DOHH2 (cell line): ENCODE data around the gene CEACAM6.

Source experiments
- H3F3A ChIP-seq: fragments of 200-600 bp; sonication (generic), shearing (Covaris generic); 2 replicates; pipeline ENCODE4 v1.6.0; 2016; ENCODE audit warnings: antibody characterized with exemption, mild to moderate bottlenecking; ENCODE audit not compliant: control insufficient read depth, insufficient read depth
- H3K27ac ChIP-seq: fragments of 200-600 bp; sonication (generic); 2 replicates; pipeline ENCODE4 v1.5.1; 2014; ENCODE audit warnings: low read depth, mild to moderate bottlenecking, low read length, moderate library complexity
- H3K27me3 ChIP-seq: fragments of 200-600 bp; sonication (generic); 2 replicates; pipeline ENCODE4 v1.6.1; 2014; ENCODE audit warnings: mild to moderate bottlenecking, low read length, mixed read lengths; ENCODE audit not compliant: control insufficient read depth
- H3K36me3 ChIP-seq: fragments of 200-600 bp; sonication (generic); 2 replicates; pipeline ENCODE4 v1.6.1; 2014; ENCODE audit warnings: mild to moderate bottlenecking, low read length, moderate library complexity, mixed read lengths; ENCODE audit not compliant: control insufficient read depth
- H3K4me1 ChIP-seq: fragments of 200-600 bp; sonication (generic); 2 replicates; pipeline ENCODE4 v1.6.1; 2014; ENCODE audit warnings: mild to moderate bottlenecking, low read length, mixed read lengths; ENCODE audit not compliant: control insufficient read depth
- H3K4me2 ChIP-seq: fragments of 200-600 bp; sonication (generic); 2 replicates; pipeline ENCODE4 v1.6.0; 2014; ENCODE audit warnings: mild to moderate bottlenecking, low read length, moderate library complexity
- H3K4me3 ChIP-seq: fragments of 200-600 bp; sonication (generic); 2 replicates; pipeline ENCODE4 v1.5.1; 2014; ENCODE audit warnings: mild to moderate bottlenecking, low read length, mixed read lengths
- H3K79me2 ChIP-seq: fragments of 200-600 bp; sonication (generic); 2 replicates; pipeline ENCODE4 v1.6.1; 2014; ENCODE audit warnings: mild to moderate bottlenecking, low read length, mixed read lengths; ENCODE audit not compliant: control insufficient read depth
- H3K9me2 ChIP-seq: fragments of 200-600 bp; sonication (generic); replicated peaks from 2 replicates; pipeline ENCODE4 v1.6.1; 2014; ENCODE audit warnings: mild to moderate bottlenecking, low read length, mixed read lengths; ENCODE audit not compliant: control insufficient read depth
- H3K9me3 ChIP-seq: fragments of 200-600 bp; sonication (generic); 2 replicates; pipeline ENCODE4 v1.6.1; 2014; ENCODE audit warnings: antibody characterized with exemption, low read length, mixed read lengths; ENCODE audit not compliant: control insufficient read depth, insufficient read depth
- H4K20me1 ChIP-seq: fragments of 200-600 bp; sonication (generic); 2 replicates; pipeline ENCODE4 v1.6.0; 2014; ENCODE audit warnings: low read depth, mild to moderate bottlenecking, antibody characterized with exemption, low read length, moderate library complexity; ENCODE audit not compliant: control insufficient read depth, insufficient read depth
- EZH2phosphoT487 ChIP-seq: fragments of 200-600 bp; sonication (generic); IDR thresholded peaks from 2 replicates; pipeline ENCODE4 v1.6.1; 2017; ENCODE audit warnings: borderline replicate concordance, mild to moderate bottlenecking, antibody characterized with exemption, low read length, moderate library complexity, mixed read lengths
- TF ChIP-seq, protein P1 (sequence below): fragments of 200-600 bp; sonication (generic); IDR thresholded peaks from one replicate; pipeline ENCODE4 v1.5.1; 2014; ENCODE audit warnings: antibody characterized with exemption, mild to moderate bottlenecking, low read depth, low read length; ENCODE audit not compliant: poor library complexity, severe bottlenecking

The CEACAM6 gene

DNA sequence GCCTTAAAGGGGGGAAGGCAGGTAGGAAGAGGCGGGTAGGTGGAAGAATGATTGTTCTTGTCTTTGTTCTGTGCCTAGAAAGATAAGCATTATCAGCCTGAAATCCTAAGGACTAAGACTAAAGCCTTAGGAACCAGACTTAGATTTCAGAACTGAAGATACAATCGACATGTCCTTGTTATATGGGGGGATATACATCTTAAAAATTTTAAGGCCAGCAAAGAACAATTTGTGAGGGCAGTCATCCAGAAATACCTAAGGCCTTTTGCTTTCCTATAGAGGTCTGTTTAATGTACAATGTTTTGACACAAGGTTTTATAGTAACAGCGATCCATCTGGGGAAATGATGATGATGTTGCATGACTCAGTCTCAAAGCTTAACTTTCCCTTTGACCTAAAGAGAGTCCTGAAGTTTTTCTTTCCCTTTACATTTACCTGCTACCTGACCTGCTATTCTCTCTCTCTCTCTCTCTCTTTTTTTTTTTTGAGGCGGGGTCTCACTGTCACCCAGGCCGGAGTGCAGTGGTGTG lies 20.2 kb upstream of the CEACAM6 start:
- no peaks in the 10 kb centered on the region for H3K79me2 ChIP-seq
- no peak overlapping the region for H3K27ac ChIP-seq
- no peaks in the 10 kb centered on the region for H3K4me1 ChIP-seq
- no peaks in the 10 kb centered on the region for H3K9me3 ChIP-seq
- H3K36me3 ChIP-seq, result no peaks in the 10 kb centered on the region
- H4K20me1 ChIP-seq, result no peaks in the 10 kb centered on the region
- no peak overlapping the region for H3K4me3 ChIP-seq
- TF ChIP-seq EZH2phosphoT487, result no peak
- TF ChIP-seq, protein P1, sequence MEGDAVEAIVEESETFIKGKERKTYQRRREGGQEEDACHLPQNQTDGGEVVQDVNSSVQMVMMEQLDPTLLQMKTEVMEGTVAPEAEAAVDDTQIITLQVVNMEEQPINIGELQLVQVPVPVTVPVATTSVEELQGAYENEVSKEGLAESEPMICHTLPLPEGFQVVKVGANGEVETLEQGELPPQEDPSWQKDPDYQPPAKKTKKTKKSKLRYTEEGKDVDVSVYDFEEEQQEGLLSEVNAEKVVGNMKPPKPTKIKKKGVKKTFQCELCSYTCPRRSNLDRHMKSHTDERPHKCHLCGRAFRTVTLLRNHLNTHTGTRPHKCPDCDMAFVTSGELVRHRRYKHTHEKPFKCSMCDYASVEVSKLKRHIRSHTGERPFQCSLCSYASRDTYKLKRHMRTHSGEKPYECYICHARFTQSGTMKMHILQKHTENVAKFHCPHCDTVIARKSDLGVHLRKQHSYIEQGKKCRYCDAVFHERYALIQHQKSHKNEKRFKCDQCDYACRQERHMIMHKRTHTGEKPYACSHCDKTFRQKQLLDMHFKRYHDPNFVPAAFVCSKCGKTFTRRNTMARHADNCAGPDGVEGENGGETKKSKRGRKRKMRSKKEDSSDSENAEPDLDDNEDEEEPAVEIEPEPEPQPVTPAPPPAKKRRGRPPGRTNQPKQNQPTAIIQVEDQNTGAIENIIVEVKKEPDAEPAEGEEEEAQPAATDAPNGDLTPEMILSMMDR, result no peak
- no peaks in the 10 kb centered on the region for H3F3A ChIP-seq
- peaks cover 46% of the 10 kb centered on the region for H3K27me3 ChIP-seq
- H3K4me2 ChIP-seq, result no peak overlapping the region
- H3K9me2 ChIP-seq, result no peaks in the 10 kb centered on the region

DNA sequence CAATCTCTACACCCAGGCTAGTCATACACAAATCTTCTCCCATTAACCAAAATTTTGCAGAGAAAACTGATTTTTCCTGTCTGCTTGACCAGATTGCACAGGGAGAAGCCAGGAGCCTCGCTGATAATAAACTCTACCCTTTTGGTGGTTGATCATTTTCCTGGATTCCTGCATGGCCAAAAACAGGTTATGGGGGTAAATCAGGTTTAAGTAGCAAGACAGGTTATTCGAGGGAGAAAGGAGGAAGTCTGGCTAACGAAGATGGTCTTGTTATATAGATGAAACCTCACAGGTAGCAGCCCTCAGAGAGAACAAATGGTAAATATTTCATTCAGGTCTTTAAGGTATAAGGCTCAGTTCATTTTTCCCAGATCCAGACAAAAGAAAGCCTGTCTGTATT lies 16.0 kb upstream of the CEACAM6 start:
- no peaks in the 10 kb centered on the region for H3K79me2 ChIP-seq
- no peak overlapping the region for H3K4me3 ChIP-seq
- H4K20me1 ChIP-seq, result no peaks in the 10 kb centered on the region
- peaks cover 39% of the 10 kb centered on the region for H3K27me3 ChIP-seq
- no peaks in the 10 kb centered on the region for H3F3A ChIP-seq
- H3K9me3 ChIP-seq, result no peaks in the 10 kb centered on the region
- no peaks in the 10 kb centered on the region for H3K36me3 ChIP-seq
- no peak for TF ChIP-seq EZH2phosphoT487
- TF ChIP-seq, protein P1, result no peak
- no peaks in the 10 kb centered on the region for H3K9me2 ChIP-seq
- 0 out of 2 replicates have a peak, but pooled peaks cover under 1% of the 10 kb centered on the region for H3K4me1 ChIP-seq
- no peak overlapping the region for H3K4me2 ChIP-seq
- H3K27ac ChIP-seq, result no peak overlapping the region

DNA sequence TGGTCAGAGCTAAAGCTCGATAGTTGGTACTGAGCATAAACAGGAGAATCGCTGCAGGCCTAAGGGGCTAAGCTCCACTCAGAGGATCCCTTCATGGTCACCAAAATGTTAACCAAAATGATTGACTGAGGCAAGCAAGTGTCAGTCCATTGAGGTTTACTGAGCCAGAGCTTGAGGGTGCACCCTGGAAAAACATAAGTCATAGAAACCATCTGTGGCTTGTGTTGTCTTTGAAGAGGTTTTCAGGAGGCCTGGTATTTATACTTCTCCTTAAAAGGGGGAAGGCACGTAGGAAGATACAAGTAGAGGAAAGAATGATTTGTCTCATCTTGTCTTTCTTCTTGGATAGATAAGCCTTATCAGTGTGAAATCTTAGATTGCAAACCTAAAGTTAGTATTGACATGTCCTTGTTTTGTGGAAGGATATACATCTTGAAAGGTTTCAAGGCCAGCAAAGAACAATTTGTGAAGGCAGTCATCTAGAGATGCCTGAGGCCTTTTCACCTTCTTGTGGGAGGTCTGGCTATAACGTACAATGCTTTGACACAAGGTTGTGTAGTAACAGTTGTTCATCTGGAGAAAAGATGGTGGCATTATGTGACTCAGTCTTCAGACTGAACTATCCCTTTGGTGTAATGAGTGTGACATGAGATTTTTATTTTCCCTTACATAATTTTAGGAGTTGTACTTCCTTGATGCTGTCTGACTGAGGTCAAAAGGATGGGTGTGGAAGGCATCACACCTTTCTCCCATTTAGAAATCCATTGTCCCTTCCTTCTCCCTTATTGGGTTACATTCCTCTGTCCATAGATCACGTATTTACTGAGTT lies 14.7 kb upstream of the CEACAM6 start:
- no peak overlapping the region for H3K4me3 ChIP-seq
- H3F3A ChIP-seq, result no peaks in the 10 kb centered on the region
- peaks cover 7% of the 10 kb centered on the region for H3K4me1 ChIP-seq
- peaks cover 30% of the 10 kb centered on the region for H3K27me3 ChIP-seq
- H3K9me3 ChIP-seq, result no peaks in the 10 kb centered on the region
- no peak for TF ChIP-seq EZH2phosphoT487
- TF ChIP-seq, protein P1, result no peak
- no peak overlapping the region for H3K27ac ChIP-seq
- H3K9me2 ChIP-seq, result no peaks in the 10 kb centered on the region
- H4K20me1 ChIP-seq, result no peaks in the 10 kb centered on the region
- no peaks in the 10 kb centered on the region for H3K36me3 ChIP-seq
- no peak overlapping the region for H3K4me2 ChIP-seq
- H3K79me2 ChIP-seq, result no peaks in the 10 kb centered on the region
